SK-N-SH (cell line): ENCODE results near the gene TMEM97. TPM values are rescaled to one million over a fixed set of nuclear protein-coding genes. Genes with fewer than 3 reads are reported as not detected.

Source experiments
- CHD2 ChIP-seq: fragments of 150-350 bp; IDR thresholded peaks from 2 replicates; pipeline ENCODE4 v1.6.1; 2018; ENCODE audit warnings: low read length; ENCODE audit not compliant: partially characterized antibody
- ELF1 ChIP-seq: IDR thresholded peaks from 2 replicates; pipeline ENCODE4 v1.4.0; 2012
- EP300 ChIP-seq, 2 experiments: IDR thresholded peaks; 2 replicates each; pipeline versions ENCODE4 v1.4.0 to v1.6.1; 2012; ENCODE audit warnings: borderline replicate concordance in 1 of 2, low read depth in 1 of 2, low read length in 1 of 2
- FOSL2 ChIP-seq: IDR thresholded peaks from 2 replicates; pipeline ENCODE4 v1.4.0; 2012; ENCODE audit warnings: low read depth, mild to moderate bottlenecking, moderate library complexity, borderline replicate concordance
- FOXJ3 ChIP-seq: sonication (generic); formaldehyde crosslinking; IDR thresholded peaks from 2 replicates; pipeline ENCODE4 v1.5.1; 2020; ENCODE audit warnings: mild to moderate bottlenecking, missing genetic modification reagents
- PBX3 ChIP-seq: IDR thresholded peaks from 2 replicates; pipeline ENCODE4; 2012
- REST ChIP-seq: IDR thresholded peaks from 2 replicates; pipeline ENCODE4 v1.6.1; 2012; ENCODE audit warnings: mild to moderate bottlenecking, low read depth, low read length, moderate library complexity
- RFX5 ChIP-seq: IDR thresholded peaks from 2 replicates; pipeline ENCODE4 v1.6.1; 2012; ENCODE audit warnings: mild to moderate bottlenecking, improper control_type of control experiment, low read length
- SIN3A ChIP-seq: IDR thresholded peaks from 2 replicates; pipeline ENCODE4 v1.6.1; 2012; ENCODE audit warnings: low read depth, mild to moderate bottlenecking, low read length, moderate library complexity, borderline replicate concordance
- TCF12 ChIP-seq: IDR thresholded peaks from 2 replicates; pipeline ENCODE4 v1.4.0; 2012
- USF1 ChIP-seq: IDR thresholded peaks from 2 replicates; pipeline ENCODE4 v1.4.0; 2012; ENCODE audit warnings: low read depth, borderline replicate concordance
- YY1 ChIP-seq: IDR thresholded peaks from 2 replicates; pipeline ENCODE4 v1.4.0; 2012; ENCODE audit warnings: low read depth, mild to moderate bottlenecking
- ZBTB33 ChIP-seq: IDR thresholded peaks from 2 replicates; pipeline ENCODE4 v1.4.0; 2012; ENCODE audit warnings: low read depth, borderline replicate concordance
- polyA plus RNA-seq, 3 experiments: library from polyadenylated mRNA; depleted of rRNA; stranded (reverse); fragments of >200 nt; gene quantifications; 2 replicates each; pipeline ENCODE4 v1.2.3, GENCODE V29; 2012

The TMEM97 gene
- polyA plus RNA-seq, 1 of the 3 experiments (the other 2 are of a cell fraction): 8.6 TPM

- TF ChIP-seq ZBTB33 (no peak), CHD2 (peak; percentile 49), EP300 (IDR thresholded peaks at IDR 0.05; ENCODE audit: borderline replicate concordance in 1 of 2, low read depth in 1 of 2, low read length in 1 of 2) (peak in 1 of 2 experiments; percentile 24; a peak in 1 of 4 replicates), REST (peak; percentile 78), USF1 (peak; percentile 99), FOSL2 (no peak), FOXJ3 (CRISPR knock-in tag) (no peak), PBX3 (peak; percentile 36; the same call in 1 of the 2 replicates), ELF1 (peak; percentile 97), YY1 (peak; percentile 97), SIN3A (peak; percentile 84), TCF12 (no peak; the same call in 1 of the 2 replicates), RFX5 (no peak)
These were observed 38.3 kb downstream of the TMEM97 start, which contains the start of gene POLDIP2 (continued) for GRCh38 chr17:28357061-28357900.
